Prostate gland (tissue), 2 donors: ENCODE data around the gene KRTAP5-9. TPM values are rescaled to one million over a fixed set of nuclear protein-coding genes. Genes with fewer than 3 reads are reported as not detected.

Source experiments
- DNase-seq: peaks from one replicate; pipeline ENCODE4 v3.0.0-alpha.2; 2019; ENCODE audit warnings: low spot score
- H3K27ac ChIP-seq, 2 donors: fragments of 200-600 bp; sonication (generic); 2 replicates each; pipeline ENCODE4 v1.5.1; 2017 to 2019
- H3K27me3 ChIP-seq: fragments of 200-600 bp; sonication (generic); replicated peaks from 2 replicates; pipeline ENCODE4 v1.5.1; 2019; ENCODE audit not compliant: insufficient read depth
- H3K36me3 ChIP-seq, 2 donors: fragments of 200-600 bp; sonication (generic); 1 replicate in 1 of 2; 2 replicates in 1 of 2; pipeline versions ENCODE4 v1.5.1 to v1.8.1; 2017 to 2019
- H3K4me1 ChIP-seq: fragments of 200-600 bp; sonication (generic); replicated peaks from 2 replicates; pipeline ENCODE4 v1.5.1; 2019
- H3K4me3 ChIP-seq, 2 donors: fragments of 200-600 bp; sonication (generic); 2 replicates each; pipeline ENCODE4 v1.5.1; 2017 to 2019
- H3K9me3 ChIP-seq: fragments of 200-600 bp; sonication (generic); 2 replicates; pipeline ENCODE4 v1.5.1; 2017
- POLR2A ChIP-seq: fragments of 450-650 bp; IDR thresholded peaks from one replicate; pipeline ENCODE4 v1.6.1; 2016; ENCODE audit warnings: antibody characterized with exemption, mild to moderate bottlenecking
- POLR2AphosphoS5 ChIP-seq: sonication (generic); formaldehyde crosslinking; IDR thresholded peaks from one replicate; pipeline ENCODE4 v1.6.1; 2017; ENCODE audit warnings: antibody characterized with exemption
- WGBS: methylation state at CpG from one replicate; pipeline ENCODE4 v1.1.5; 2018; 5-methylcytosine and 5-hydroxymethylcytosine counted together
- intact Hi-C: fragments of 100-400 bp; cut with DNase I; formaldehyde crosslinking; loops from one replicate; pipeline ENCODE4 v1.14.2; 2022
- total RNA-seq, 2 donors: library from RNA; depleted of rRNA; stranded (reverse); fragments of >200 nt; gene quantifications; one replicate each; pipeline ENCODE4 v1.1.0, GENCODE V29; 2016
- TF ChIP-seq, protein P1 (sequence below), 4 experiments: fragments of 200-600 bp in 2 of 4; fragments of 450-650 bp in 2 of 4; sonication (generic) in 2 of 4; IDR thresholded peaks; 1 replicate in 3 of 4; 2 replicates in 1 of 4; pipeline ENCODE4 v1.5.1; 2016 to 2019; ENCODE audit warnings: antibody characterized with exemption in 4 of 4, mild to moderate bottlenecking in 2 of 4, moderate library complexity in 2 of 4

Gene KRTAP5-9
- total RNA-seq, 2 donors from 2014 or later, result 2.2 TPM; not detected in 1

DNA sequence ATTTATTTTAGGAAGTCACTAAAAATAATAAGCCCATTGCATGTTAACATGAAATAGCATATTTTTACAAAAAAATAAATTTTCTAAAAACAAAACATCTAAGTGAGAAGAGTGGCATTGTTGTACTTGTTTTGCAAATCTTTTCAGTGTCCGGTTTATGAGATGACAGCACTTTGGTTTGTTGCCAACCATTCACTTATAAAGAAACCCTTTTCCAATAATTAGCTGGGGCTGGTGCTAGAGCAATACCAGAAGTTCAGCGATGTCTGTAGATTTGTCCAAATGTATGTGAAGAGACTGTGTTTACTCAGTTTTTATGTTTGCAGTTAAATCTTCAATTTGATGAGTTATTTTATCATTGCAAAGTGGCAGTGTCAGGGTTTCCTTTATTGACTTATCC is 43.2 kb upstream of the KRTAP5-9 start:
- TF ChIP-seq POLR2A, result no peak
- no peak for TF ChIP-seq POLR2AphosphoS5
- TF ChIP-seq, protein P1, sequence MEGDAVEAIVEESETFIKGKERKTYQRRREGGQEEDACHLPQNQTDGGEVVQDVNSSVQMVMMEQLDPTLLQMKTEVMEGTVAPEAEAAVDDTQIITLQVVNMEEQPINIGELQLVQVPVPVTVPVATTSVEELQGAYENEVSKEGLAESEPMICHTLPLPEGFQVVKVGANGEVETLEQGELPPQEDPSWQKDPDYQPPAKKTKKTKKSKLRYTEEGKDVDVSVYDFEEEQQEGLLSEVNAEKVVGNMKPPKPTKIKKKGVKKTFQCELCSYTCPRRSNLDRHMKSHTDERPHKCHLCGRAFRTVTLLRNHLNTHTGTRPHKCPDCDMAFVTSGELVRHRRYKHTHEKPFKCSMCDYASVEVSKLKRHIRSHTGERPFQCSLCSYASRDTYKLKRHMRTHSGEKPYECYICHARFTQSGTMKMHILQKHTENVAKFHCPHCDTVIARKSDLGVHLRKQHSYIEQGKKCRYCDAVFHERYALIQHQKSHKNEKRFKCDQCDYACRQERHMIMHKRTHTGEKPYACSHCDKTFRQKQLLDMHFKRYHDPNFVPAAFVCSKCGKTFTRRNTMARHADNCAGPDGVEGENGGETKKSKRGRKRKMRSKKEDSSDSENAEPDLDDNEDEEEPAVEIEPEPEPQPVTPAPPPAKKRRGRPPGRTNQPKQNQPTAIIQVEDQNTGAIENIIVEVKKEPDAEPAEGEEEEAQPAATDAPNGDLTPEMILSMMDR (IDR thresholded peaks at IDR 0.05), result no peak
- Histone ChIP-seq H3K4me3 (no peak overlapping the region), H3K27ac (no peak overlapping the region), H3K4me1 (no peaks in the 10 kb centered on the region), H3K27me3 (no peaks in the 10 kb centered on the region), H3K9me3 (no peaks in the 10 kb centered on the region), H3K36me3 (peaks cover 0 to 10% of the 10 kb centered on the region in 2 donors)
- intact Hi-C loops, result no loop called here
- DNase-seq, result no peak
- 35% methylated on average over 2 of the region's 2 CpGs for whole genome bisulfite sequencing

DNA sequence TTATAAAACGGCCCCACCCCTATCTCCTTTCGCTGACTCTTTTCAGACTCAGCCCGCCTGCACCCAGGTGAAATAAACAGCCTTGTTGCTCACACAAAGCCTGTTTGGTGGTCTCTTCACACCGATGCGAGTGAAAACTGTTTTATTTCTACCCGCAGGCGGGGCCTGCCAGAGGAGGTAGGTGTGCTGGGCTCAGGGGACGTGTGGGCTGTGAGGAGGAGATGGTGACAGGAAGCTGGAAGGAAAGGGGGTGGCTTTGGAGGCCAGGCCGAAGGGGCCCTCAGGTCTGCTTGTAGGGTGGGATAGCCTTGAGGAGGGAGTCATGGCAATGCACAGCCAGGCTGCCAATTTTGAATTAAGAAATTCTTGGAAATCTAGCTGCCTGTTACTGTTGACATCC is 42.4 kb upstream of the KRTAP5-9 start:
- TF ChIP-seq, protein P1 (IDR thresholded peaks at IDR 0.05), result no peak
- no peak for TF ChIP-seq POLR2A
- TF ChIP-seq POLR2AphosphoS5, result no peak
- H3K36me3 ChIP-seq, result peaks cover 0 to 10% of the 10 kb centered on the region in 2 donors
- no peak overlapping the region for H3K4me3 ChIP-seq
- H3K27me3 ChIP-seq, result no peaks in the 10 kb centered on the region
- 79% methylated on average over 9 of the region's 9 CpGs for WGBS
- intact Hi-C loops, result no loop called here
- H3K9me3 ChIP-seq, result no peaks in the 10 kb centered on the region
- no peak overlapping the region for H3K27ac ChIP-seq
- no peaks in the 10 kb centered on the region for H3K4me1 ChIP-seq
- DNase-seq, result no peak

DNA sequence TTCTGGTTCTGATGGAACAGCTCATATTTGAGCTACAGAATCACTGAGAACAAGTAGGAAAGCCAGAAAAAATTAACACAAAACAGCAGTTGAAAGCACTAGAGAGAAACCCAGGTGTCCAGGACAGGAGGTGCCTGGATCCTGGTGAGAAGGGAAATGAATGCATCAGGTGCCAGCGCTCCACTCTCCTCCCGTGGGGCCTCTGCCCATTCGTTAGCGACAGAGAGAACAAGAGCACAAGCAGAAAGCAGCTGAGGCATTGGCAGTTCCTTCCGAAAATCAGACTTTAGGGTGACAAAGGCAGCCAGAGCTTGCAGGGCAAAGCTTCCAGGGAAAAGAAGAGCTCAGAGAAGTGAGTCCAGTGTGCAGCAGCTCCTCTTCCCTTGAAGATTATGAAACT is 41.1 kb upstream of the KRTAP5-9 start:
- intact Hi-C loops, result no loop called here
- Histone ChIP-seq H3K4me1 (no peaks in the 10 kb centered on the region), H3K4me3 (no peak overlapping the region), H3K27me3 (no peaks in the 10 kb centered on the region), H3K27ac (no peak overlapping the region), H3K9me3 (no peaks in the 10 kb centered on the region), H3K36me3 (no peaks in the 10 kb centered on the region)
- DNase-seq, result no peak
- TF ChIP-seq, protein P1 (IDR thresholded peaks at IDR 0.05), result no peak
- no peak for TF ChIP-seq POLR2A
- no peak for TF ChIP-seq POLR2AphosphoS5
- WGBS, result 90% methylated on average over 5 of the region's 5 CpGs

DNA sequence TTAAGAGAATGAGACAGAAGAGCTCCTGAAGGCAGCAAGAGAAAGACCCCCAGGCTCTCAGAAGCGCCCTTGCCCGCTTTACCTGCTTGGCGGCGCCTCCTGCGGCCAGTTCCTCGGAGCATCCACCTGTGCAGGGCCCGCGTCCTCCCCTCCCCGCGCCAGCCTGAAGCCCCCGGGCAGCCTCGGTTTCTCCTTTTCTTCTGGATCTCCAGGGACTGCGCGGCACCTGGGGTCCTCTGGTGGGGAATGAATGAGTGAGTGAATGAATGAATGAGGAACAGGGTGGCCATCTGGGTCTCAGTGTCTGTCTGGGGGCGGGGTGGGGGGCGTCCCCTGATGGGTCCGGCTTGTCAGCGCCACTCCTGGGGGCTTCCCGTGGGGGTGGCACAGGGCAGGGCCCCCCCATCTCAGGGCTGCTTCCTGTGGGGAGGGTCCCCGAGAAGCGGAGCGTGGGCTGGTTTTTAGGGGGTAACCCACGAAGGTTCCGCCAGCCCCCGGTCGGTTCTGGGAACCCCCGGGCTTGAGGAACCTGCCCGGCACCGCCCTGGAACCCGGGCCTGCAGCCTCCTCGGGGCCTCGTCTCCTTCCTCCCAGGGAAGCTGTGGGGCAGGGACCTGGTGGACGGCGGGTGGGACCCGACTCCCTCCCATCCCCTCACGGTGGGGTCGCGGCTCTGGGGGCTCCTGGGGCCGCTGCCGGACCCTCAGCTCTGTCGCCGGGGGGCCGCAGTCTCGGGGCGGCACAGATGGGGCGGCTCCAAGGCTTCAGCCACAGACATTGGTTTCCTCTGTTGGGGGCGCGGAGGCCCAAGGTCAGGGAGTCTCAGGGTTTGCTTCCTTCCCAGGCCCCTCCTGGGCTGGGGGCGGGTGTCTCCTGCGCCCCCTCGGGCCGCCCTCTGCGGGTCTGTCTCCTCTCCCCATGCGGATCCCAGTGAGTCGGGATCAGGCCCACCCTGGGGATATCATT is 29.4 kb upstream of the KRTAP5-9 start:
- intact Hi-C loops, result no loop called here
- 94% methylated on average over 33 of the region's 55 CpGs for WGBS
- no peak for DNase-seq

More for the DNA sequence above, 29.4 kb upstream of the KRTAP5-9 start:
- no peaks in the 10 kb centered on the region for H3K9me3 ChIP-seq
- H3K27me3 ChIP-seq, result no peaks in the 10 kb centered on the region
- TF ChIP-seq, protein P1 (IDR thresholded peaks at IDR 0.05), result no peak
- TF ChIP-seq POLR2A (no peak), POLR2AphosphoS5 (no peak)
- no peak overlapping the region for H3K27ac ChIP-seq
- no peaks in the 10 kb centered on the region for H3K36me3 ChIP-seq
- no peaks in the 10 kb centered on the region for H3K4me1 ChIP-seq
- H3K4me3 ChIP-seq, result no peak overlapping the region
